Liver (tissue), 3 donors: ENCODE results near the gene KCNIP1.

Experiments
- ATF3 ChIP-seq: IDR thresholded peaks from 2 replicates; pipeline ENCODE4 v1.6.1; 2016; ENCODE audit warnings: antibody characterized with exemption
- CTCF ChIP-seq: fragments of 150-350 bp; IDR thresholded peaks from 2 replicates; pipeline ENCODE4 v1.5.1; 2017; ENCODE audit warnings: improper control_type of control experiment, low read depth, low read length; ENCODE audit not compliant: missing input control
- EGR1 ChIP-seq, 2 donors: IDR thresholded peaks; 2 replicates each; pipeline ENCODE4 v1.6.1; 2016 to 2018; ENCODE audit warnings: antibody characterized with exemption in 2 of 2, low read depth in 2 of 2
- FOXA1 ChIP-seq: IDR thresholded peaks from 2 replicates; pipeline ENCODE4 v1.6.1; 2016; ENCODE audit warnings: antibody characterized with exemption
- GABPA ChIP-seq, 2 donors: IDR thresholded peaks in 1 of 2; conservative IDR thresholded peaks in 1 of 2; 2 replicates each; pipeline ENCODE4 v1.6.1; 2016; ENCODE audit warnings: antibody characterized with exemption in 2 of 2, mild to moderate bottlenecking in 1 of 2, moderate library complexity in 1 of 2
- HNF4G ChIP-seq: IDR thresholded peaks from 2 replicates; pipeline ENCODE4 v1.6.1; 2016; ENCODE audit warnings: antibody characterized with exemption
- JUND ChIP-seq, 2 donors: IDR thresholded peaks; 2 replicates each; pipeline ENCODE4 v1.6.1; 2016; ENCODE audit warnings: antibody characterized with exemption in 2 of 2
- MAX ChIP-seq: IDR thresholded peaks from 2 replicates; pipeline ENCODE4 v1.6.1; 2016; ENCODE audit warnings: antibody characterized with exemption
- RXRA ChIP-seq, 2 donors: IDR thresholded peaks; 2 replicates each; pipeline ENCODE4 v1.6.1; 2017 to 2018; ENCODE audit warnings: antibody characterized with exemption in 2 of 2, mild to moderate bottlenecking in 1 of 2
- SP1 ChIP-seq: IDR thresholded peaks from 2 replicates; pipeline ENCODE4 v1.6.1; 2018; ENCODE audit warnings: antibody characterized with exemption, mild to moderate bottlenecking
- YY1 ChIP-seq: IDR thresholded peaks from 2 replicates; pipeline ENCODE4 v1.6.1; 2016; ENCODE audit warnings: antibody characterized with exemption, mild to moderate bottlenecking
- TF ChIP-seq, protein P1 (sequence below): IDR thresholded peaks from 2 replicates; pipeline ENCODE4 v1.6.1; 2016; ENCODE audit warnings: antibody characterized with exemption, mild to moderate bottlenecking
- donor health status: healthy.
- donor health status: healthy.

DNA sequence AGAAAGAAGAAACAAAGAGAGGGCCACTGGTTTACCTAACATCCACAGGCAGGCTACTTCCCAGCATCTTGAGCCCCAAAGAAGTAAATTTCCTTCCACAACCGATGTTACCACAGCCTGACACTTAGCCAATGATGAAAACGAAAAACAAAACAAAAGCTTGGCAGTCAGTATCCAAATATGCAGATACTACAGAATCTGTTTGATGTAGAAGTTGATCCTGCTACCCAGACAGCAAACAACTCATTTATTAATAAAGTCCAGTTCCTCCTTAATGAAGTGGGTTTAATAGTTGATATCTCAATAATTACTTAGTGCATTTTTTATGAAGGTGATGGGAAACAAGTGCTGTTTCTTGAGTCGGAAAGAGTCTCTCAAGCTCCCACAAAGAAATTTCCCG, 212.6 kb downstream of the KCNIP1 start:
- TF ChIP-seq CTCF: no peak
- TF ChIP-seq JUND (IDR thresholded peaks at IDR 0.05): no peak
- TF ChIP-seq ATF3: no peak
- TF ChIP-seq, protein P1, sequence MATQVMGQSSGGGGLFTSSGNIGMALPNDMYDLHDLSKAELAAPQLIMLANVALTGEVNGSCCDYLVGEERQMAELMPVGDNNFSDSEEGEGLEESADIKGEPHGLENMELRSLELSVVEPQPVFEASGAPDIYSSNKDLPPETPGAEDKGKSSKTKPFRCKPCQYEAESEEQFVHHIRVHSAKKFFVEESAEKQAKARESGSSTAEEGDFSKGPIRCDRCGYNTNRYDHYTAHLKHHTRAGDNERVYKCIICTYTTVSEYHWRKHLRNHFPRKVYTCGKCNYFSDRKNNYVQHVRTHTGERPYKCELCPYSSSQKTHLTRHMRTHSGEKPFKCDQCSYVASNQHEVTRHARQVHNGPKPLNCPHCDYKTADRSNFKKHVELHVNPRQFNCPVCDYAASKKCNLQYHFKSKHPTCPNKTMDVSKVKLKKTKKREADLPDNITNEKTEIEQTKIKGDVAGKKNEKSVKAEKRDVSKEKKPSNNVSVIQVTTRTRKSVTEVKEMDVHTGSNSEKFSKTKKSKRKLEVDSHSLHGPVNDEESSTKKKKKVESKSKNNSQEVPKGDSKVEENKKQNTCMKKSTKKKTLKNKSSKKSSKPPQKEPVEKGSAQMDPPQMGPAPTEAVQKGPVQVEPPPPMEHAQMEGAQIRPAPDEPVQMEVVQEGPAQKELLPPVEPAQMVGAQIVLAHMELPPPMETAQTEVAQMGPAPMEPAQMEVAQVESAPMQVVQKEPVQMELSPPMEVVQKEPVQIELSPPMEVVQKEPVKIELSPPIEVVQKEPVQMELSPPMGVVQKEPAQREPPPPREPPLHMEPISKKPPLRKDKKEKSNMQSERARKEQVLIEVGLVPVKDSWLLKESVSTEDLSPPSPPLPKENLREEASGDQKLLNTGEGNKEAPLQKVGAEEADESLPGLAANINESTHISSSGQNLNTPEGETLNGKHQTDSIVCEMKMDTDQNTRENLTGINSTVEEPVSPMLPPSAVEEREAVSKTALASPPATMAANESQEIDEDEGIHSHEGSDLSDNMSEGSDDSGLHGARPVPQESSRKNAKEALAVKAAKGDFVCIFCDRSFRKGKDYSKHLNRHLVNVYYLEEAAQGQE: no peak
- no peak for TF ChIP-seq HNF4G
- TF ChIP-seq YY1: no peak
- no peak for TF ChIP-seq SP1
- TF ChIP-seq GABPA (IDR thresholded peaks at IDR 0.05 in 1 of 2, conservative IDR thresholded peaks at IDR 0.05 in 1 of 2): no peak
- no peak for TF ChIP-seq MAX
- TF ChIP-seq RXRA (IDR thresholded peaks at IDR 0.05): no peak
- no peak for TF ChIP-seq EGR1 (IDR thresholded peaks at IDR 0.05; ENCODE audit: low read depth in 2 of 2)
- TF ChIP-seq FOXA1: no peak
